Mammary epithelial cell (primary cell): ENCODE measurements around the gene ZNRF1.

ENCODE experiments used
- EZH2 ChIP-seq: IDR thresholded peaks from 2 replicates; pipeline ENCODE4 v1.6.1; 2012; ENCODE audit warnings: low read length, inconsistent platforms, borderline replicate concordance
- TF ChIP-seq, protein P1 (sequence below), 2 donors: IDR thresholded peaks in 1 of 2; conservative IDR thresholded peaks in 1 of 2; 2 replicates each; pipeline ENCODE4 v1.5.1; 2011 to 2012; ENCODE audit warnings: inconsistent platforms in 2 of 2, low read length in 2 of 2, mild to moderate bottlenecking in 2 of 2, control low read depth in 1 of 2, low read depth in 1 of 2; ENCODE audit not compliant: insufficient read depth in 1 of 2; ENCODE audit errors: extremely low read depth in 1 of 2

DNA sequence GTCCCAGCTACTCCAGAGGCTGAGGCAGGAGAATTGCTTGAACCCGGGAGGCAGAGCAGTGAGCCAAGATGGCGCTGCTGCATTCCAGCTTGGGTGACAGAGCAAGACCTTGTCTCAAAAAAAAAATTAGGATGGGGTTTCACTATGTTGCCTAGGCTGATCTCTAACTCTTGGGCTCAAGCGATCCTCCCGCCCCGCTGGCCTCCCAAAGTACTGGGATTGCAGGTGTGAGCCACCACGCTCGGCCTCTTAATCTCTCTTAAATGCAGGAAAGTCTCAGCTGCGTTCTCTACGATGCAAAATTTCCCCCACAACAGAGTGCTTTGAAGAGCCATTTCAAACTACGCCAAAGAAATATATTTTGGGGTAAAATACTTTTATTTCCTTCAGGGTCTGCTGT is 8.0 kb upstream of the ZNRF1 start:
- TF ChIP-seq, protein P1, sequence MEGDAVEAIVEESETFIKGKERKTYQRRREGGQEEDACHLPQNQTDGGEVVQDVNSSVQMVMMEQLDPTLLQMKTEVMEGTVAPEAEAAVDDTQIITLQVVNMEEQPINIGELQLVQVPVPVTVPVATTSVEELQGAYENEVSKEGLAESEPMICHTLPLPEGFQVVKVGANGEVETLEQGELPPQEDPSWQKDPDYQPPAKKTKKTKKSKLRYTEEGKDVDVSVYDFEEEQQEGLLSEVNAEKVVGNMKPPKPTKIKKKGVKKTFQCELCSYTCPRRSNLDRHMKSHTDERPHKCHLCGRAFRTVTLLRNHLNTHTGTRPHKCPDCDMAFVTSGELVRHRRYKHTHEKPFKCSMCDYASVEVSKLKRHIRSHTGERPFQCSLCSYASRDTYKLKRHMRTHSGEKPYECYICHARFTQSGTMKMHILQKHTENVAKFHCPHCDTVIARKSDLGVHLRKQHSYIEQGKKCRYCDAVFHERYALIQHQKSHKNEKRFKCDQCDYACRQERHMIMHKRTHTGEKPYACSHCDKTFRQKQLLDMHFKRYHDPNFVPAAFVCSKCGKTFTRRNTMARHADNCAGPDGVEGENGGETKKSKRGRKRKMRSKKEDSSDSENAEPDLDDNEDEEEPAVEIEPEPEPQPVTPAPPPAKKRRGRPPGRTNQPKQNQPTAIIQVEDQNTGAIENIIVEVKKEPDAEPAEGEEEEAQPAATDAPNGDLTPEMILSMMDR (conservative IDR thresholded peaks at IDR 0.05 in 1 of 2, IDR thresholded peaks at IDR 0.05 in 1 of 2; ENCODE audit: extremely low read depth in 1 of 2, insufficient read depth in 1 of 2, low read depth in 1 of 2, low read length in 2 of 2) = no peak
- TF ChIP-seq EZH2 = no peak
